SK-N-SH treated with all-trans-retinoic acid at 6 μM for 48 hours (cell line): ENCODE data around the gene REXO1.

ENCODE experiments used
- ATAC-seq: fragments of 200-7000 bp; cut with Tn5 transposase; 3 replicates; pipeline ENCODE4 v1.9.1; 2020; ENCODE audit warnings: mild to moderate bottlenecking, moderate library complexity
- ARNTL ChIP-seq: fragments of 450-650 bp; formaldehyde crosslinking; IDR thresholded peaks from 2 replicates; pipeline ENCODE4 v1.5.0; 2020; ENCODE audit warnings: low read depth, mild to moderate bottlenecking, moderate library complexity, borderline replicate concordance
- BACH2 ChIP-seq: fragments of 250-450 bp; sonication (Bioruptor Pico); IDR thresholded peaks from 2 replicates; pipeline ENCODE4 v1.9.0; 2021; ENCODE audit warnings: mild to moderate bottlenecking, borderline replicate concordance
- CSRNP3 ChIP-seq: fragments of 250-450 bp; sonication (Bioruptor Pico); IDR thresholded peaks from 2 replicates; pipeline ENCODE4 v1.5.1; 2021; ENCODE audit warnings: mild to moderate bottlenecking, moderate library complexity
- ESRRG ChIP-seq: fragments of 250-450 bp; sonication (Bioruptor Pico); IDR thresholded peaks from 2 replicates; pipeline ENCODE4 v1.6.1; 2021; ENCODE audit warnings: mild to moderate bottlenecking
- GLIS3 ChIP-seq: fragments of 250-450 bp; sonication (Bioruptor Pico); IDR thresholded peaks from 2 replicates; pipeline ENCODE4 v1.5.0; 2020; ENCODE audit warnings: mild to moderate bottlenecking, moderate library complexity
- OSR1 ChIP-seq: fragments of 250-450 bp; sonication (Bioruptor Pico); IDR thresholded peaks from 2 replicates; pipeline ENCODE4 v1.8.0; 2022; ENCODE audit warnings: moderate library complexity, mild to moderate bottlenecking, inconsistent platforms
- PATZ1 ChIP-seq: fragments of 250-450 bp; sonication (Bioruptor Pico); IDR thresholded peaks from 2 replicates; pipeline ENCODE4 v1.8.0; 2020; ENCODE audit warnings: mild to moderate bottlenecking, moderate library complexity, borderline replicate concordance
- PPARA ChIP-seq: fragments of 250-450 bp; sonication (Bioruptor Pico); IDR thresholded peaks from 2 replicates; pipeline ENCODE4 v1.5.0; 2020; ENCODE audit warnings: mild to moderate bottlenecking, borderline replicate concordance
- RARB ChIP-seq: fragments of 250-450 bp; sonication (Bioruptor Pico); IDR thresholded peaks from 2 replicates; pipeline ENCODE4 v1.8.0; 2021; ENCODE audit warnings: mild to moderate bottlenecking, moderate library complexity
- SNAI2 ChIP-seq: fragments of 250-450 bp; sonication (Bioruptor Pico); IDR thresholded peaks from 2 replicates; pipeline ENCODE4 v1.5.0; 2020; ENCODE audit warnings: mild to moderate bottlenecking, moderate library complexity
- TCF4 ChIP-seq: fragments of 250-450 bp; sonication (Bioruptor Pico); IDR thresholded peaks from 2 replicates; pipeline ENCODE4 v1.8.0; 2021; ENCODE audit warnings: mild to moderate bottlenecking, moderate library complexity, borderline replicate concordance
- TSHZ2 ChIP-seq: fragments of 250-450 bp; sonication (Bioruptor Pico); IDR thresholded peaks from 2 replicates; pipeline ENCODE4 v1.5.0; 2020; ENCODE audit warnings: mild to moderate bottlenecking, moderate library complexity
- ZC3H10 ChIP-seq: fragments of 250-450 bp; sonication (Bioruptor Pico); IDR thresholded peaks from 2 replicates; pipeline ENCODE4 v1.5.1; 2021; ENCODE audit warnings: mild to moderate bottlenecking, moderate library complexity
- ZFP3 ChIP-seq: fragments of 250-450 bp; sonication (Bioruptor Pico); IDR thresholded peaks from 2 replicates; pipeline ENCODE4 v1.5.0; 2020; ENCODE audit warnings: mild to moderate bottlenecking, moderate library complexity
- ZFP30 ChIP-seq: fragments of 450-650 bp; formaldehyde crosslinking; IDR thresholded peaks from 2 replicates; pipeline ENCODE4 v1.5.0; 2022; ENCODE audit warnings: mild to moderate bottlenecking, moderate library complexity
- ZNF565 ChIP-seq: fragments of 450-650 bp; formaldehyde crosslinking; conservative IDR thresholded peaks from 2 replicates; pipeline ENCODE4 v1.5.0; 2020; ENCODE audit warnings: low read depth, mild to moderate bottlenecking, moderate library complexity
- ZNF70 ChIP-seq: fragments of 450-650 bp; formaldehyde crosslinking; IDR thresholded peaks from 2 replicates; pipeline ENCODE4 v1.5.0; 2020; ENCODE audit warnings: mild to moderate bottlenecking, moderate library complexity
- ZNF8 ChIP-seq: fragments of 450-650 bp; formaldehyde crosslinking; IDR thresholded peaks from 2 replicates; pipeline ENCODE4 v1.5.0; 2020; ENCODE audit warnings: mild to moderate bottlenecking, moderate library complexity
- TF ChIP-seq, protein P1 (sequence below): fragments of 250-450 bp; sonication (Bioruptor Pico); IDR thresholded peaks from 2 replicates; pipeline ENCODE4 v1.5.1; 2020; ENCODE audit warnings: low read depth, mild to moderate bottlenecking, moderate library complexity
- TF ChIP-seq, protein P2 (sequence below): fragments of 250-450 bp; sonication (Bioruptor Pico); IDR thresholded peaks from 2 replicates; pipeline ENCODE4 v1.8.0; 2021; ENCODE audit warnings: low read depth, mild to moderate bottlenecking, moderate library complexity, borderline replicate concordance

The REXO1 gene

GRCh38 chr19:1843116-1843515 is 5.2 kb downstream of the REXO1 start:
- no peak for TF ChIP-seq TCF4 (CRISPR knock-in tag)
- TF ChIP-seq ESRRG (CRISPR knock-in tag), result no peak
- TF ChIP-seq BACH2 (CRISPR knock-in tag), result no peak
- TF ChIP-seq RARB (CRISPR knock-in tag), result no peak
- no peak for TF ChIP-seq ZNF565 (CRISPR knock-in tag)
- TF ChIP-seq ZC3H10, result no peak
- TF ChIP-seq ZNF8, result no peak
- no peak for TF ChIP-seq ZFP3 (CRISPR knock-in tag)
- TF ChIP-seq GLIS3 (CRISPR knock-in tag), result no peak
- TF ChIP-seq ZNF70 (CRISPR knock-in tag), result no peak
- no peak for TF ChIP-seq SNAI2 (CRISPR knock-in tag)
- no peak for ATAC-seq

GRCh38 chr19:1841209-1841924 is 6.9 kb downstream of the REXO1 start:
- ATAC-seq, result no peak
- TF ChIP-seq CSRNP3 (CRISPR knock-in tag) (no peak), ARNTL (CRISPR knock-in tag) (no peak), ZNF565 (CRISPR knock-in tag) (no peak), BACH2 (CRISPR knock-in tag) (no peak), PPARA (no peak), ZC3H10 (no peak), OSR1 (CRISPR knock-in tag) (no peak), GLIS3 (CRISPR knock-in tag) (no peak), ZFP30 (CRISPR knock-in tag) (no peak), ZFP3 (CRISPR knock-in tag) (no peak), RARB (CRISPR knock-in tag) (no peak), ESRRG (CRISPR knock-in tag) (no peak), SNAI2 (CRISPR knock-in tag) (no peak), TSHZ2 (no peak), ZNF8 (no peak)
- TF ChIP-seq, protein P1, sequence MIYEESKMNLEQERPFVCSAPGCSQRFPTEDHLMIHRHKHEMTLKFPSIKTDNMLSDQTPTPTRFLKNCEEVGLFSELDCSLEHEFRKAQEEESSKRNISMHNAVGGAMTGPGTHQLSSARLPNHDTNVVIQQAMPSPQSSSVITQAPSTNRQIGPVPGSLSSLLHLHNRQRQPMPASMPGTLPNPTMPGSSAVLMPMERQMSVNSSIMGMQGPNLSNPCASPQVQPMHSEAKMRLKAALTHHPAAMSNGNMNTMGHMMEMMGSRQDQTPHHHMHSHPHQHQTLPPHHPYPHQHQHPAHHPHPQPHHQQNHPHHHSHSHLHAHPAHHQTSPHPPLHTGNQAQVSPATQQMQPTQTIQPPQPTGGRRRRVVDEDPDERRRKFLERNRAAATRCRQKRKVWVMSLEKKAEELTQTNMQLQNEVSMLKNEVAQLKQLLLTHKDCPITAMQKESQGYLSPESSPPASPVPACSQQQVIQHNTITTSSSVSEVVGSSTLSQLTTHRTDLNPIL, result no peak

DNA sequence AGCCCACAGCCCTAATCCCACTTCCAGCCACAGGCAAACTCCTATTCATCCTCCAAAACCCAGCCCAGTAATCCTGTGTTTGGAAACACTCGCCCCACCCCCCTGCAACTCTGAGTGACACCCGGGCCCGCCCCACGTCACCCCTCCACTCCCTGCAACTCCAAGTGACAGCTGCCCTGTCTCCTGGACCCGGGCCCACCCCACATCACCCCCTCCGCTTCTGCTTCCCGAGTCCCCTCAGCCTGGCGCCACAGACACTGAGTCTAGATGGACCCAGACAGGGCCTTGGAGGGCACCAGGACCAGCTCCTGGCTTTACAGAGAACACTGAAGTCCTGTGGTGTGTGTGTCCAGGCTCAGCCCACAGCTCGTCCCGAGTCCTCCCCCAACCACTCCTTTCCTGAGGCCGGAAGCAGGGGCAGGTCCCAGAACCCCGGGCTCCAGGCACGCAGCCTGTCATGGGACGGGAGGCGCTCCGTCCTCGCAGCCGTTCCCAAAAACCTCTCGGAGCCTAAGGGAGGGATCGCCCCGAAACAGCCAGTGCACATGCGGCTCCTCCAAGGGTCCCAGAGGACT is 7.7 kb downstream of the REXO1 start:
- no peak for ATAC-seq
- TF ChIP-seq ZFP3 (CRISPR knock-in tag) (peak; percentile 95), PATZ1 (CRISPR knock-in tag) (no peak), SNAI2 (CRISPR knock-in tag) (no peak)
- TF ChIP-seq, protein P2, sequence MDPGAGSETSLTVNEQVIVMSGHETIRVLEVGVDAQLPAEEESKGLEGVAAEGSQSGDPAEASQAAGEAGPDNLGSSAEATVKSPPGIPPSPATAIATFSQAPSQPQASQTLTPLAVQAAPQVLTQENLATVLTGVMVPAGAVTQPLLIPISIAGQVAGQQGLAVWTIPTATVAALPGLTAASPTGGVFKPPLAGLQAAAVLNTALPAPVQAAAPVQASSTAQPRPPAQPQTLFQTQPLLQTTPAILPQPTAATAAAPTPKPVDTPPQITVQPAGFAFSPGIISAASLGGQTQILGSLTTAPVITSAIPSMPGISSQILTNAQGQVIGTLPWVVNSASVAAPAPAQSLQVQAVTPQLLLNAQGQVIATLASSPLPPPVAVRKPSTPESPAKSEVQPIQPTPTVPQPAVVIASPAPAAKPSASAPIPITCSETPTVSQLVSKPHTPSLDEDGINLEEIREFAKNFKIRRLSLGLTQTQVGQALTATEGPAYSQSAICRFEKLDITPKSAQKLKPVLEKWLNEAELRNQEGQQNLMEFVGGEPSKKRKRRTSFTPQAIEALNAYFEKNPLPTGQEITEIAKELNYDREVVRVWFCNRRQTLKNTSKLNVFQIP (CRISPR knock-in tag), result no peak
